ENCODE measurements around the gene LCP2. TPM values are rescaled to one million over a fixed set of nuclear protein-coding genes. Genes with fewer than 3 reads are reported as not detected.

The LCP2 gene
- total RNA-seq, 1 donor from 2014 or later: 381 TPM

- intact Hi-C loops (cut with micrococcal nuclease): loop anchor here (5.0 kb wide), 1 partner anchor 1111 kb away; the partner anchor contains the start of gene NPM1
Observed at GRCh38 chr5:170276140-170276539, 21.4 kb downstream of the LCP2 start.

DNA sequence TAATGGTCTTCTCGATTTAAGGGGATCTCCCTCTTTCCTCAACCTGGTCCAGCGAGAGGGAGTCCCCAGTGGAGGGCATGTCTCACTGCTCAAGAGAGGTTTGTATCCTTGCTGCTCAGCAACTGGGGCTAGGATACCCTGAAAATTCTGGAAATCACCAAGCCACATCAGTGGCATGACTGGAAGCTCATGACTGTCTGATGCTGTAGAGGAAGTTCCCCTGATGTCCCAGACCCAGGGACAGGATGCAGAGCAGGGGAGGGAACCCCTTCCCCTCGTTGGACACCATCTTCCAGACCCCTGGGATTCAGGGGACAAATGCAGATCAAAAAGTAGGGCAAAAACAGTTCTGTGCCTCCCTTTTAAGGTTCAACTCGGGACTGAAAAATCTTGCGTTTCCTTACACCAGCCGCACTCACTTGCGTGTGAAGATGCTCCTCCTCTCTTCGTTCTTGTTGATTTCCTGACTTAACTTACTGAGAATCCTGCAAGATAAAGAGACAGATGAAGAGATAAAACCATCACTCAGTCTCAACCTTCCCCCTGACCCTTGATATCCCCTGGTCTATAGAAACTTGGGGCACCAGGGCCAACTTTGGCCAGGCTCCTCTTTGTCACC is 22.1 kb downstream of the LCP2 start:
- intact Hi-C loops (cut with micrococcal nuclease): loop anchor here (2.0 to 5.0 kb wide), 2 partner anchors 145 to 1112 kb away; partner anchors contain the start of gene NPM1

- intact Hi-C loops (cut with micrococcal nuclease): loop anchor here (1.0 to 2.0 kb wide), 3 partner anchors 57 to 147 kb away; no protein-coding TSS in a partner anchor
Observed at GRCh38 chr5:170273968-170274710, 23.4 kb downstream of the LCP2 start.

- intact Hi-C loops (cut with micrococcal nuclease): no loop called here
Observed at GRCh38 chr5:170270293-170271069, 27.1 kb downstream of the LCP2 start.

- intact Hi-C loops (cut with micrococcal nuclease): loop anchor here (5.0 kb wide), 1 partner anchor 42 kb away; no protein-coding TSS in a partner anchor
Observed at GRCh38 chr5:170269579-170269978, 28.0 kb downstream of the LCP2 start.

- intact Hi-C loops (cut with micrococcal nuclease): loop anchor here (1.0 to 5.0 kb wide), 3 partner anchors 42 to 70 kb away; no protein-coding TSS in a partner anchor
Observed at GRCh38 chr5:170268884-170269283, 28.7 kb downstream of the LCP2 start.

DNA sequence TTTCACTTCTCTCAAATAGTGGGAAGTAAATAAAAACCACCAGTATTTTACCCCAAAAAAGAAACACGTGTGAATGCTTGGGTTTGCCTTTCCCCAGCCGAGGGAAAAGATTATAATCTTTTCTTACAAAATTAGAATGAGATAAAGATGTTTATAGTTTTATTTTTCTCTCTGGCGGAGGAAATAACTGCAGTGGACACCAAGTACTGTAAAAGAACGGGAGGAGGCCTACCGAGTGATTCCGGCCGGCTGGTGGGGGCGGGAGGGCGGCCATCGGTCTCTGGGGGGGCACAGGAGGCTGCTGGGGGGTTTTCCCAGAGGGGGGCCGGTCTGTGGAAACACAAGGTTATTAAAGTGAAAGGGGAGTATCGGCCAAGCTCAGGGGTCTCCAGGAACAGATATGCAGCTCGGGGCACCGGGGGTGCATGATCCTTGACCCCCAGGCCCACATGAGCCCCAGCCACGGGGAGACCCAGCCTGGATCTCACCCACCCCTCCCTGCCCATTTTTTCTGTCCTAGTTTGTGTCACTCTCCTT is 29.4 kb downstream of the LCP2 start:
- intact Hi-C loops (cut with micrococcal nuclease): loop anchor here (1.0 to 5.0 kb wide), 3 partner anchors 41 to 71 kb away; no protein-coding TSS in a partner anchor

DNA sequence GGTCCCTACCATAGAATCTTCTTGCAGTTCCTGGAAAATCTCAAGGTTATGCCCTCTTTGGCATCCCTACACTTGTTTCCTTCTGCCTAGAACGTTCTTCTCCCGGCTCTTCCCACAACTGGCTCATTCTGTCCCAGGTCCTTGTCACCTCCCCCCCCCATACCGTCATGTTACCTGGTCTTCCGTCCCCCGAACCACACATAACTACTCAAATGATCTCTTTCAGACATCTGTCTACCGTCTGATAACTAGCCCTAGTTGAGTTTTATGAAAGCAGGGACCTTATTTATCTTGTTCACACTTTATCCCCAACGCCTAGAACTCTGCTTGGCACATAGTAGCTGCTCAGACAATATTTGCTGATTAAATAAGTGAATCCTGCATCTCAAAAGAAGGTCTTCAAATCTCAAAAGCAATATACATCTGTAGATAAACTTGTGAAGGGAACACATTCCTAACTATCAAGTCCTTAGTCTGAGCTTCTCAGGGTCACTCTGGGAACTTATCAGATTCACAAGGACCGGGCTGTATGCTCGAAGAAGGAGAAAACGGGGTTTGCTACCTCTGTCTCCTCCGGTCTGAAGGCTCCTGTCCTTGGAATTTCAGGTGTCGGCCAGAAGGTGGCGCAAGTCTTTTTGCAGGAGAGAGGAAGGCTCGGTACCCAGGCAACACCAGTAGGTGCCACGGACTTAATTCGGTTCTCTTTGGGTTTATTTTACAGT is 30.0 kb downstream of the LCP2 start:
- intact Hi-C loops (cut with micrococcal nuclease): loop anchor here (1.0 to 5.0 kb wide), 5 partner anchors 11 to 72 kb away; no protein-coding TSS in a partner anchor

GRCh38 chr5:170266570-170267381 is 30.8 kb downstream of the LCP2 start:
- intact Hi-C loops (cut with micrococcal nuclease): loop anchor here (1.0 to 5.0 kb wide), 3 partner anchors 12 to 39 kb away; no protein-coding TSS in a partner anchor

DNA sequence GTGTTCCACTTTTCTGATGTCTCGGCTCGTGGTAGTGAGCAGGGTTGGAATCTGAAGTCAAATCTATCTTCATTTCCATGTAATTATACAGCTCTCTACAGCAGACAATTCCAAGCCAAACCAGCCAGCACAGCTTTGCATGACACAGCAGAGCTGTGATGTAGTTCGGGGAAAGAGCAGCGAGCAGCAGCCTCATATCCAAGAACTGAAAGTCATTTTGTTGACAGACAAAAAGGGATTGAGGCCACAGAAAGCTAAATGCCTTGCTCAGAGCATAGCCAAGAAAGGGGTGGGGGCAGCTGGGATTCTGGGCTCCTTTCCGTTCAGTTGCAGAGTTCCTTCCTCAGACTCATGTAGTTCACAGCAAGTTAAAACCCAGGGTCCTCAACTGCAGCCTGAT is 32.1 kb downstream of the LCP2 start:
- intact Hi-C loops (cut with micrococcal nuclease): loop anchor here (5.0 kb wide), 1 partner anchor 38 kb away; no protein-coding TSS in a partner anchor

DNA sequence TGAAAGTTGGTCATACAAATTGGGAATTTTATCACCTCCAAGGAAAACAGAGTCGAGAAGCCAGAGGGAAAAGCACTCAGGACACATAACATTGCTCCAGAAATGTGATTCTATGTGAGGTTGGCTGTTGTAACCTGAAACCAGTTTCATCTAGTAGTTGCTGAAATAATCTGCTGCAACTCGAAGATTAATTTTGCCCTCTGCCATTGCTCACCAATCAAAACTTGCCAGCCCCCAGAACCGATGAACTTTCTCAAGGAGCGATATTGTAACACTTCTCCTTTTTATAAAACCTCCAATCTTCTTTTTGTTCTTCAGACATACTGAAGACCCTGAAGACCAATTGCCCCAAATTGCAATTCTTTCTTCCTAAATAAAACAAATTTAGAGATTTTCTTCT is 33.7 kb downstream of the LCP2 start:
- intact Hi-C loops (cut with micrococcal nuclease): loop anchor here (2.0 kb wide), 1 partner anchor 15 kb away; no protein-coding TSS in a partner anchor

DNA sequence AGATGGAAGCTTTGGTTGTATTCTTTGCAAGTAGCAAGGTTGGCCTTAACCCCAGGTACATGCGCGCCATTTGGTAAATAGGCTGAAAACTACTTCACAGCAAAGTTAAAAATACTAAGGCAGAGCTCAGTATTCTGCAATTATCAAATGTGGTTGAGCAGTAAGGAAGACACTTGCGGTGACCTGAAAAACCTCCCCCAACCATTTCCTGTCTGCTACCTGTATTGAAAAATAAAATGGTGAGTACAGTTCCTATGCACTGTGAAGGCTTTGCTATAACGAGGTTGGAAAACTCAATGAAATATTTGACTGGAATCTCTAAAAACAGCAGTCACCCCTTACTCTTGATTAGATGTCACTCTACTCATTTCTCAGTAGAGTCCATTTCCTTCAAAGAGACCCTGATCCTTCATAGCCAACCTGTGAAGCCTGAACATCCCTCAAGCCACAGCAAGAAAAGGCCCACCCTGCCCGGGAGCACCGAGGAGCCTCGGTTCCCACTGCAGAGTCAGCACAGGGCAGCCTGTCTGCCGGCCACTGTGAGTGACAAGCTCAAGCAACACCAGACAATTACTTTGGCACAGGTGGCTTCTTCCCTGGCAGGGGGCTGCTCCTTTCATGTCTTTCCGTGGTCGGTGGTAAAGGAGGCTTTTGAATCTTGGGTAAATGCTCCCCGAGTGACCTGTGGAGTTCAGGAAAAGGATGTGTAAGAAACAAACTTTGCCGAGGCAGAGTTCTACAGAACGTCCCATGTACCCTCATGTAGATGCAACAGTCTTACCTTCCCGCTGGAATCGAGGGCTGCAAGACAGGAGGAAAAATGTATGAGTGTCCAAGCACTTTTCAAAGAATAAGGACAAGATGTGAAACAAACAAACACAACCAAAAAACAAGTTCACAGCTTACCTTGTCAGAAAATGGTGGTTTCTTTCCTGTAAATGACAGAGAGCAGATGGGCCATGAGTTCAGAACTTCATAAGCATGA is 35.2 kb downstream of the LCP2 start:
- intact Hi-C loops (cut with micrococcal nuclease): loop anchor here (1.0 to 2.0 kb wide), 2 partner anchors 8 to 16 kb away; no protein-coding TSS in a partner anchor

GRCh38 chr5:170261528-170262043 is 36.0 kb downstream of the LCP2 start:
- intact Hi-C loops (cut with micrococcal nuclease): loop anchor here (1.0 to 2.0 kb wide), 2 partner anchors 7 to 17 kb away; no protein-coding TSS in a partner anchor

GRCh38 chr5:170257370-170257769 is 40.2 kb downstream of the LCP2 start:
- intact Hi-C loops (cut with micrococcal nuclease): no loop called here

- intact Hi-C loops (cut with micrococcal nuclease): no loop called here
Observed at GRCh38 chr5:170256571-170256970, 41.0 kb downstream of the LCP2 start.

GRCh38 chr5:170254056-170254455 is 43.5 kb downstream of the LCP2 start:
- intact Hi-C loops (cut with micrococcal nuclease): loop anchor here (1.0 to 2.0 kb wide), 2 partner anchors 8 to 15 kb away; no protein-coding TSS in a partner anchor

- intact Hi-C loops (cut with micrococcal nuclease): no loop called here
Observed at GRCh38 chr5:170252720-170253350, 44.7 kb downstream of the LCP2 start.
